MM.1S (cell line): ENCODE measurements around the gene TPD52L2.
"Not testable (repeated sequence)": the region's sequence is repeated elsewhere in the genome, so short reads cannot be mapped to it uniquely, and the experiment has no call there.

ENCODE experiments used
- EZH2 ChIP-seq: fragments of 300-600 bp; sonication (generic); optimal IDR thresholded peaks from 2 replicates; pipeline ENCODE3; 2017; ENCODE audit warnings: low read depth, mild to moderate bottlenecking, antibody characterized with exemption, low read length, mixed read lengths
- EZH2phosphoT487 ChIP-seq: fragments of 300-600 bp; sonication (generic); IDR thresholded peaks from 2 replicates; pipeline ENCODE4 v1.6.1; 2018; ENCODE audit warnings: antibody characterized with exemption, low read length
- TF ChIP-seq, protein P1 (sequence below): fragments of 300-600 bp; sonication (generic); IDR thresholded peaks from 2 replicates; pipeline ENCODE4 v1.5.1; 2016; ENCODE audit warnings: antibody characterized with exemption, low read length, mixed read lengths

DNA sequence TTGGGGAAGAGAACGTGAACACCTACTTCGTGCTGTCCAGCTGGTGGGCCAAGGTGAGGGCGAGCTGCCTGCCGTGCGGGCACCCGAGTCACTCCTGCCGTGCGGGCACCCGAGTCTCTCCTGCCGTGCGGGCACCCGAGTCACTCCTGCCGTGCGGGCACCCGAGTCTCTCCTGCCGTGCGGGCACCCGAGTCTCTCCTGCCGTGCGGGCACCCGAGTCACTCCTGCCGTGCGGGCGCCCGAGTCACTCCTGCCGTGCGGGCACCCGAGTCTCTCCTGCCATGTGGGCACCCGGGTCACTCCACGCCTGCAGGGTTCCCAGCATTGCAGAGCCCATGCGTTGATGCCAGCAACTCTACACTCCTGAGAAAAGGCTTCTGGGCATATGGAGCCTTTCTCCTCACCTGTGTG is 64.4 kb downstream of the TPD52L2 start:
- TF ChIP-seq, protein P1, sequence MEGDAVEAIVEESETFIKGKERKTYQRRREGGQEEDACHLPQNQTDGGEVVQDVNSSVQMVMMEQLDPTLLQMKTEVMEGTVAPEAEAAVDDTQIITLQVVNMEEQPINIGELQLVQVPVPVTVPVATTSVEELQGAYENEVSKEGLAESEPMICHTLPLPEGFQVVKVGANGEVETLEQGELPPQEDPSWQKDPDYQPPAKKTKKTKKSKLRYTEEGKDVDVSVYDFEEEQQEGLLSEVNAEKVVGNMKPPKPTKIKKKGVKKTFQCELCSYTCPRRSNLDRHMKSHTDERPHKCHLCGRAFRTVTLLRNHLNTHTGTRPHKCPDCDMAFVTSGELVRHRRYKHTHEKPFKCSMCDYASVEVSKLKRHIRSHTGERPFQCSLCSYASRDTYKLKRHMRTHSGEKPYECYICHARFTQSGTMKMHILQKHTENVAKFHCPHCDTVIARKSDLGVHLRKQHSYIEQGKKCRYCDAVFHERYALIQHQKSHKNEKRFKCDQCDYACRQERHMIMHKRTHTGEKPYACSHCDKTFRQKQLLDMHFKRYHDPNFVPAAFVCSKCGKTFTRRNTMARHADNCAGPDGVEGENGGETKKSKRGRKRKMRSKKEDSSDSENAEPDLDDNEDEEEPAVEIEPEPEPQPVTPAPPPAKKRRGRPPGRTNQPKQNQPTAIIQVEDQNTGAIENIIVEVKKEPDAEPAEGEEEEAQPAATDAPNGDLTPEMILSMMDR: not testable (repeated sequence)
- TF ChIP-seq EZH2, EZH2phosphoT487: not testable (repeated sequence)
